Loucy (cell line): ENCODE results near the gene MAN1B1.

ENCODE experiments used
- EZH2phosphoT487 ChIP-seq: fragments of 200-600 bp; IDR thresholded peaks from 2 replicates; pipeline ENCODE4 v1.6.1; 2018; ENCODE audit warnings: antibody characterized with exemption, mild to moderate bottlenecking, moderate library complexity, borderline replicate concordance
- TF ChIP-seq, protein P1 (sequence below): fragments of 200-600 bp; sonication (generic); conservative IDR thresholded peaks from 2 replicates; pipeline ENCODE4 v1.5.1; 2014; ENCODE audit warnings: mild to moderate bottlenecking, antibody characterized with exemption, low read length

DNA sequence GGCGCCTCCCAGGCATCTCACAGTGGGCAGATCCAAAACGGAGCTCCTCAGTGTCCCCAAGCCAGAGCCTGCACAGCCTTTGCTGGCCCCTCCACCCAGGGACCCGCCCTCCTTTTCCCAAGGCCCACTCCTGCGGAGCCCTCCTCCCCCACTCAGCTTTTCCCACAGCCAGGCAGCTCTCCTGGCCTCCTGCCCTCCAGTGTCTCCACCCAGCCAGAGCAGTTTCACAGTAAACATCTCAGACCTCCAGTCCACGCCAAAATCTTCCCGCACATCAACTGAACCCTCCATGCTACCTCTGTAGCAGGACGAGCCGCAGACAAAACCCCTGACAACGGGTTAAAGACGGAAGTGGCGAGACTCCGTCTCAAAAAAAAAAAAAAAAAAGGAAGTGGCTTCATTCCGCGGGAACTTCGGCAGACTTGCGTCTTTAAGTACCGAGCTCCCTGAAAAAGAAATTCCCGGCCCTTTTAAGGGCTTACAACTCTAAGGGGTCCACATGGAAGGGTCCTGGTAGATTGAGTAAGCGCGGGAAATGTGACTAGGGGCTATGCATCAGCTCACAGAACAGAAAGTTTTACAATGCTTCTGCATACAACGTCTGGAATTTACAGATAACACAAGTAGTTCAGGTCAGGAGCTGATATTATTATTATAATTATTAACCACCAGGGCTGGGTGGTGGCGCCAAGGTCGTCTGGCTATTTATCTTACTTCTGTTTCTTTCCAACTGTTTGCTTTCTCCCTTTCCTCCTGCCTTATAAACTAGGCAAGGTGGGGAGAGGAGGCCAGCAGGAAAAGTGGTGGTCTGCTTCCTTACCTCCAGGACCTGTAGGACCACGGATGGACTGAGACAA, 40.7 kb downstream of the MAN1B1 start:
- TF ChIP-seq, protein P1, sequence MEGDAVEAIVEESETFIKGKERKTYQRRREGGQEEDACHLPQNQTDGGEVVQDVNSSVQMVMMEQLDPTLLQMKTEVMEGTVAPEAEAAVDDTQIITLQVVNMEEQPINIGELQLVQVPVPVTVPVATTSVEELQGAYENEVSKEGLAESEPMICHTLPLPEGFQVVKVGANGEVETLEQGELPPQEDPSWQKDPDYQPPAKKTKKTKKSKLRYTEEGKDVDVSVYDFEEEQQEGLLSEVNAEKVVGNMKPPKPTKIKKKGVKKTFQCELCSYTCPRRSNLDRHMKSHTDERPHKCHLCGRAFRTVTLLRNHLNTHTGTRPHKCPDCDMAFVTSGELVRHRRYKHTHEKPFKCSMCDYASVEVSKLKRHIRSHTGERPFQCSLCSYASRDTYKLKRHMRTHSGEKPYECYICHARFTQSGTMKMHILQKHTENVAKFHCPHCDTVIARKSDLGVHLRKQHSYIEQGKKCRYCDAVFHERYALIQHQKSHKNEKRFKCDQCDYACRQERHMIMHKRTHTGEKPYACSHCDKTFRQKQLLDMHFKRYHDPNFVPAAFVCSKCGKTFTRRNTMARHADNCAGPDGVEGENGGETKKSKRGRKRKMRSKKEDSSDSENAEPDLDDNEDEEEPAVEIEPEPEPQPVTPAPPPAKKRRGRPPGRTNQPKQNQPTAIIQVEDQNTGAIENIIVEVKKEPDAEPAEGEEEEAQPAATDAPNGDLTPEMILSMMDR = no peak
- no peak for TF ChIP-seq EZH2phosphoT487
